GM21381 (cell line): Measurements from ENCODE around the gene KLHL6.

Source experiments
- ATAC-seq: cut with Tn5 transposase; IDR thresholded peaks from one replicate; pipeline ENCODE4 v1.9.1; 2021; ENCODE audit warnings: mild to moderate bottlenecking, moderate library complexity; ENCODE audit not compliant: unreplicated experiment

The KLHL6 gene, protein sequence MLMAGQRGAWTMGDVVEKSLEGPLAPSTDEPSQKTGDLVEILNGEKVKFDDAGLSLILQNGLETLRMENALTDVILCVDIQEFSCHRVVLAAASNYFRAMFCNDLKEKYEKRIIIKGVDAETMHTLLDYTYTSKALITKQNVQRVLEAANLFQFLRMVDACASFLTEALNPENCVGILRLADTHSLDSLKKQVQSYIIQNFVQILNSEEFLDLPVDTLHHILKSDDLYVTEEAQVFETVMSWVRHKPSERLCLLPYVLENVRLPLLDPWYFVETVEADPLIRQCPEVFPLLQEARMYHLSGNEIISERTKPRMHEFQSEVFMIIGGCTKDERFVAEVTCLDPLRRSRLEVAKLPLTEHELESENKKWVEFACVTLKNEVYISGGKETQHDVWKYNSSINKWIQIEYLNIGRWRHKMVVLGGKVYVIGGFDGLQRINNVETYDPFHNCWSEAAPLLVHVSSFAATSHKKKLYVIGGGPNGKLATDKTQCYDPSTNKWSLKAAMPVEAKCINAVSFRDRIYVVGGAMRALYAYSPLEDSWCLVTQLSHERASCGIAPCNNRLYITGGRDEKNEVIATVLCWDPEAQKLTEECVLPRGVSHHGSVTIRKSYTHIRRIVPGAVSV

DNA sequence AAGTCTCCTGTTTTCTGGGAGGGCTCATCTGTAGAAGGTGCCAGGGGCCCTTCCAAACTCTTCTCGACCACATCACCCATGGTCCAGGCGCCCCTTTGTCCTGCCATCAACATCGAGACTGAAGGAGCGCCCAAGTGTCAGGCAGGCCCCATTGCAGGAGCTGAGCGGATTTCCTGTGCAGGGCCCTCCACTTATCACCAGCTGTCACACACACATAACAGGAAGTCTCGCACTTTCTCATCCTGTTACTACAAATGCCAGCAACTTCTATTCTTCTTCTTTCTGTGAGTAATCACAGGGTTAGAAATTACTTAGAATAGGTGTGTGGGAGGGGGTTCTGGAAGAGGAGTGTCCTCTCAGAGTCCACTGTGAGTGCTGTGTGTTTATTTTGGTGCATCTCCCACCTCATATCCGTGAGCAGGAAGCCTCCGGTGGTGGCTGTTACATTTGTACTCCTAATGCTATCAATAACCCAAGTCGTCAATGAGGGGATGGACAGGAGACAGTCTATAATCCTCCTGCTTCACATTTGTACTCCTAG is at the start of gene KLHL6:
TSS of gene KLHL6 (minus strand) at position 166 of the 541 bp plus-strand sequence. CDS start at position 113, 53 bp downstream.
- ATAC-seq, result peak; percentile 86

DNA sequence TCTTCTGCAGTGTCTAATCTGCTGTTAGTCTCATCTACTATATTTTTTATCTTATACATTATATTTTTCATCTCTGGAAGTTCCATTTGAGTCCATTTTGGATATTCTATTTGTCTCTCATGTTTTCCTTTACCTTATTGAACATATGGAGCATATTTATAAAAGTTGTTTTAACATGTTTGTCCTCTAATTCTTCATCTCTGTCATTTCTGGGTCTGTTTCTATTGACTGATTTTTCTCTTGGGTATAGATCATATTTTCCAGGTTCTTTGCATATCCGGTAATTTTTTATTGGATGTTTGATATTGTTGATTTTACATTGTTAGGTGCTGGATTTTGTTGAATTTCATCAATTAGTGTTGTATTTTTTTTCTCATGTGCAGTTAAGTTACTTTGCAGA is 42.5 kb upstream of the KLHL6 start:
- ATAC-seq, result no peak

DNA sequence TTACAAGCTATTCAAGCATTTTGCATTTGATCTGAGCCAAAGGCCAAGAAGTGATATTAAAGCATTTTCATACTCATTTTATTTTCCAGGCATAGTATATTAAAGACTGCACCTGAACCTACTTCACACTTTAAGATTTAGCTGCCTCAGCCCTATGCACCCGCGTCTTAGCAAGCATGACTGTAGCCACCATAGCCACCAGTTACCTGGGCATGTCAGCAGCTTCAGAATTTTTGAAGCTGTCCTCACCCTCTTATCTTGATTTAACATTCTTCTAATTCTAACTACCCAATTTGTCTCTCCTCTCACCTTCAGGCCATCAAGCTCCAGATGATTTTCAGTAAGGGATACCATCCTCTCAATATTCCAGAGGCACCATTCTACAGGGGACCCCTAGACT is 39.1 kb upstream of the KLHL6 start:
- ATAC-seq, result no peak

DNA sequence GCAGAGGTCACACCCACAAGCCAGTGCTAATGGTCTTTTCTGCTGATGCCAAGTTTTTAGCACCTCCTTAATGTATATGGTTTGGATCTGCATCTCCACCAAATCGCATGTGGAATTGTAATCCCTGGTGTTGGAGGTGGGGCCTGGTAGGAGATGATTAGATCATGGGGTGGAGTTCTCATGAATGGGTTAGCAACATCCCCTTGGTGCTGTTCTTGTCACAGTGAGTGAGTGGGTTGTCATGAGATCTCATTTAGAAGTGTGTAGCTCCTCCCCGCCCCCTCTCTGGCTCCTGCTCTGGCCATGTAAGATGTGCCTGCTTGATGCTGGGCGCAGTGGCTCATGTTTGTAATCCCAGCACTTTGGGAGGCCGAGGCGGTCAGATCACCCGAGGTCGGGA is 37.3 kb upstream of the KLHL6 start:
- no peak for ATAC-seq

DNA sequence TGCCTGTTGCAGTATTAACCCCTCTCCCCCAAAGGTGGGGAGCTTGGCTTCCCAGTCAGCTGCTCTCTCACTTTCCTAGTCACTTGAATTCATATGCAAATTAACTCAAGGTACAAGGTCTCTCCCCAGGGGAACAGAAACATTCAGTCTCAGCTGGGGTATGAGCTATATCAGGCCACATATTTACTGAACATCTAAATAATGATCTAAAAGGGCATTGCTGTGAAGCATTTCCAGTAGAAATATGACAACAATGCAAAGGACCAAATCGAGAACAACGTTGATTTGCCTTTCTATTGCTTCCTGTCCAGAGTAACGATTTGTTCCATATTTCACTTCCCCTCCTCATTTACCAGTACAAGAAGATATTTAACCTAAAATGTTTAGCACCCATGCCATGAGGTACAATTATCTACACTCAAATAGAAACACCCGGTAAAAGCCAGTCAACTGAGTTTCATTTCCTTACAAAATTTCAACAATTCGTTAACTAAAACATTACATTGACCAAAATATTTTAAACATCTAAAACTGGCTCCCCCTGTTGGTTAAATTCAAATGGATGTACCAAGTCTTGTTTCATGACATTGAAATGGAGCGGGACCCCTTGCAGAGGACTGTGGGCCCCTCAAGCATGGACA is 36.5 kb upstream of the KLHL6 start:
- ATAC-seq, result peak; percentile 96

DNA sequence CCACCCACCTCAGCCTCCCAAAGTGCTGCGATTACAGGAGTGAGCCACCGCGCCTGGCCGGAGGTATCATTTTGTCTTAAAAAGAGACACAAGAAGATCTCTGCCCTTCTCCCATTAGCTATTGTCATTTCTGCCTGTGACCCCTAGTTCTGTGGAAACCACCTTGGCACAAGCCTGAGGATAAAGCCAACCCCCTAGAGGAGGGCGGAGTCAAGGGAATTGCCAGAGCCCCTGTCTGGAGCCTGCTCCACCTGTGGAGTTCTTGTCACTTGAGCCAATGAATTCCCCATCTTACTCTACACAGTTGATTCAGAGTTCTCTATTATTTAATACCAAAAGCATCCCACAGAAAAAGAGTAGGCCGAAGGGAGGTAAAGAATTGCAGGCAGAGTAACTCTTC is 34.9 kb upstream of the KLHL6 start:
- ATAC-seq, result no peak

DNA sequence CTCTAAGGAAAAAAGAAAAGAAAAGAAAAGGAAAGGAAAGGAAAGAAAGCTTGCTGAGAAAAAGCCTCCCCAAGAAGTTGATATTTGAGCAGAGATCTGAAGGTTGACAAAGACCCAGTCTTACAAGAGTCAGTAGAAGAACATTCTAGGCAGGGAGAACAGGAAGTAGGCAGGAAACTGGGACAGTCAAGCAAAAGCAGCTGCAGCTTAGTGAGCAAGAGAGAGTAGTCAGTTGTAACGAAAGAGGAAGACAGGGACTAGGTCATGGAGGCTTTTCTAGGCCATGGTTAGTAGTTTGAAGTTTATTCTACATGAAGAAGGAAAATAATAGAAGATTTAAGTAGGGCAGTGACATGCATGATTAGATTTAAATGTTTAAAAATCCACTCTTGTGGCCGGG is 31.8 kb upstream of the KLHL6 start:
- ATAC-seq, result no peak

DNA sequence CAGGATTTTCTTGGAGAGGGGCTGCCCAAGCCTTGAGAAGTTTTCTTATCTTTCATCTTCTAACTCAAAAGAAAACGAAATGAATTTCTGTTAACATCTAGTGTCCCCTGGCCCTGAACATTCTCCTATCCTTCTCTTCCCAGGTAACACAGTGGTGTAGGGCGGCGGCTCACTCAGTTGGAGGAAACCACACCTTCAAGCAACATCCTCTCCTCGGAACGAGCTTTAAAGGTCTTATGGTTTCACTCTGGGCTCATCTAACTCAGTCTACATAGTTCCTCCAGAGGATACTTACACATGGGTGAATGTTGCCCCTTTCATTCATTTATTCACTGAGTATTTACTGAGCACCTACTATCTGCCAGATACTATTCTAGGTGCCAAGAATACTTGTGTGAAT is 31.0 kb upstream of the KLHL6 start:
- ATAC-seq, result no peak

DNA sequence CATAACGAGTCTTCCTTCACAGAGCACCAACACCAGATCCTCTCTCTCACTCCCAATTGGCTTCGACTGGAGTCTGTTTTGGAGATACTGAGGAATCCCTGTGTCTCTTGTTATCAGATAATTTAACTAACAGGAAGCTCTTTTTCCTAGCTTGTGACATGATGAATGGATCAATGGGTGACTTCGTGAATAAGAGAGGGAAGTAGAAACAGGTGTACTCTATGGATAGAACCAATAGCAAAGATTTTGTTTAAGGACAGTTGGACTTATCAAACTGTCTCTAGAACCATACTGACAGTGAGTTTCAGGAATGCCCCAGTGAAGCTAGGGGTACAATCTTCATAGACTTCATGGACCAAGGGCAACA is 29.4 kb upstream of the KLHL6 start:
- ATAC-seq, result no peak

DNA sequence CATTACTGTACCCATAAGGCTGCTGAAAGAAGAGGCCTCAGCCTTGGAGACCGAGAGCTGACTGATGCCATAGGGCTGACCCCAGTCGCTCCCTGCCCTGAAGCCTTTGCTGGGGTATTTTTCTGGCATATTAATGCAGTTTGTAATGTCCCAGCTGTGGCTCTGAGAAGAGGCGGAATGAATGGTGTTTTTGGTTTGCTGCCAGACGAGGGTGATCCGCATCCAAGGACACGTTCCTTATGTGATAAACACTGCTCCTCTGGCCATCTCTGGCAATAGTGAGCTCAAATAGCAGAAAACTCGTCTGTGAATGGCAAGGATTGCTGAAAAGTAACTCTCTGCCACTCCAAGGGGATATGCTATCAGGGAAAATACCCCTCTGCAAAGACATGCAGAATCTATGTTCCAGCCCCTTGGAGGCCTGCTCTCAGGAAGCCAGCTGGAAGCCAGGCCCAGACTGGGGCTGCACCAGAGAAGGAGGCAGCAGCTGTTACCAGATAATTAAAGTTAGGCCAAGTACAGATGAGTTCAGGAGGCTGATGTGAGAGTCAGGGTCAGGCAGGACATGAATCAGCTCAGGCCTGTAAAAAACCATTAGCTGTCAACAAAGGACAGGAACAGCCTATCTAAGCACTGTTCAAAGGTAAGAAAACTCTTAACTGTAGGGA is 28.9 kb upstream of the KLHL6 start:
- ATAC-seq, result no peak

DNA sequence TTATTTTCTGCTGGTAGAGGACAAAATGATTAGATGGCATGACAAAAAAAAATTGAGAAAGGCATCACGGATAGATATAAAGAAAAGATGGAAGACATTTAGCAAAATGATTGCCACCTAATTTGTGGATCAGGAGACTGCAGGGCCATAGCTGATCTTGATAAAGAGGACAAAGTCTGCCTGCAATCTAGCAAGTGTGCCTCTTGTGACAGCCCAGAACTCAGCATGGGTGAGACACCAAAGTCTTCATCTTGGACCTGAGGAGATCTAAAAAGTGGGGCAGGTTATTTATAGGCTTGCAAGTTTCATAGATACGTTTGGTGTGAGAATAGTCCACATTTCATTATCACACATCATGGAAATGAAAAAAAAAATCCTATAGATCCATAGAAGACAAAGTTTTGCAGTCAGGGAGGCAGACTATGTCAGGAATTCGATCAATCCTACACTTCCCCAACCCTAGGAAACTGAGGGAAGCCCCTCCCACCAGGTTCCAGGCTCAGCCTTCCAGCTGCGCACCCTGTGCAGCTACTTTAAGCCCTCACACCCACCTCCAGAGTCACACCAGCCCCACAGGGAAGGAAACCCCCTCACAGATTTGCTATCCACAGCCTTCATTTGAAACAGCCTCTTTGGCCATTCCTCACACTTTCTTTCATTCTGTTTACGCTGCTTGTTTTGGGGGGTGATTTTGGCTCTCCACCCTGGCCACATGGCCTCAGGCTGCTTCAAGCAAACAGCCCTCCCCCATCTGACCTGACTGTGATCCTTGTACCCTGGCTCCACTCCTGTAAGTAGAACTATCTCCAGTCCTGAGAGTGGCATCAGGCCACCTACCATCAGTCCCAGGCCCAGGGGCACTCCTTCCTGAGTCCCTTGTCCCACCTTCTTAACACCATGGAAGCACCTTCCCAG is 28.1 kb upstream of the KLHL6 start:
- ATAC-seq, result no peak

DNA sequence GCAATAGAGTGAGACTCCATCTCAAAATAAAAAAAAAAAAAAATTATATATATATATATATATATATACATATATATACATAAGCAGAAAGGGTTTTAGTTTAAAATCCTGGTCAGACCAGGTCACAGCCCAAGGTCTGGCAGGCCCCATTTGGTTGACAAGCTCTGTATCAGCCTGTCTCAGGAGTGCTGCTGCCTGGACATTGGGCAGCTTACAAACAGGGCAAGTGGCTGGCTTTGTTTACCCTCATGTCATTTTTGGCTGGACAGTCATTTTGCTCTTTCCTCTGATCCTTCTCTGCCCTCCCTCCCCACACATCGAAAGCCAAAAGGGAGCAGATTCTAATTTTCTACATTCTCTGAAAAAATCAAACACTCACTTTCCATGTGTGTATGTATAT is 26.7 kb upstream of the KLHL6 start:
- ATAC-seq, result no peak

DNA sequence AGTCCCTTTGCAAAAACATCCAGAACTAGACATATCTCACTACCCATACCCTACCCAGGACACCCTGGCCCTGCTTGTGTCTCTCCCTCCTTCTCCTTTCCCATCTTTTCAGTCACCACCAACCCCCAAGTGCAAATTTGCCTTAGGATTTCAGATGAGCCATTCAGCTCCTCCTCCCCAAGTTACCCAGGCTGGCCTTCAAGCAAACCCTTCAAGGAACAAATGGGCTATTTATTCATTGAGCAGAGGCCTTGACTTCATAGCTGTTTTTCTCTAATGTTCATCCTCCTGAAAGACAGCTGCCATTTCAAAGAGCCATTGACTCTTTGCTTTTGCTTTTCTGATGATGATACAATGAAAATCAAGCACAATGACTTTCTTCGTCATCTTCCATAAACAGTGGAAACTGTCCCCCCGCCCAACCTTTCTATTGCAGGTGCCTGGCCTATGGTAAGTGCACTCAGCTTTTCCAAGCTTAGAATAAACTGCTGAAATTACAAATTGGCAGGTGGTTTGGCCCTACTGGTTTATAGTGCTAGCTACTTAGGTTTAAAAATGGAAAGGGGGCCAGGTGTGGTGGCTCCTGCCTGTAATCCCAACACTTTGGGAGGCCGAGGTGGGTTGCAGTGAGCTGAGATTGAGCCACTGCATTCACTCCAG is 26.1 kb upstream of the KLHL6 start:
- ATAC-seq, result no peak

DNA sequence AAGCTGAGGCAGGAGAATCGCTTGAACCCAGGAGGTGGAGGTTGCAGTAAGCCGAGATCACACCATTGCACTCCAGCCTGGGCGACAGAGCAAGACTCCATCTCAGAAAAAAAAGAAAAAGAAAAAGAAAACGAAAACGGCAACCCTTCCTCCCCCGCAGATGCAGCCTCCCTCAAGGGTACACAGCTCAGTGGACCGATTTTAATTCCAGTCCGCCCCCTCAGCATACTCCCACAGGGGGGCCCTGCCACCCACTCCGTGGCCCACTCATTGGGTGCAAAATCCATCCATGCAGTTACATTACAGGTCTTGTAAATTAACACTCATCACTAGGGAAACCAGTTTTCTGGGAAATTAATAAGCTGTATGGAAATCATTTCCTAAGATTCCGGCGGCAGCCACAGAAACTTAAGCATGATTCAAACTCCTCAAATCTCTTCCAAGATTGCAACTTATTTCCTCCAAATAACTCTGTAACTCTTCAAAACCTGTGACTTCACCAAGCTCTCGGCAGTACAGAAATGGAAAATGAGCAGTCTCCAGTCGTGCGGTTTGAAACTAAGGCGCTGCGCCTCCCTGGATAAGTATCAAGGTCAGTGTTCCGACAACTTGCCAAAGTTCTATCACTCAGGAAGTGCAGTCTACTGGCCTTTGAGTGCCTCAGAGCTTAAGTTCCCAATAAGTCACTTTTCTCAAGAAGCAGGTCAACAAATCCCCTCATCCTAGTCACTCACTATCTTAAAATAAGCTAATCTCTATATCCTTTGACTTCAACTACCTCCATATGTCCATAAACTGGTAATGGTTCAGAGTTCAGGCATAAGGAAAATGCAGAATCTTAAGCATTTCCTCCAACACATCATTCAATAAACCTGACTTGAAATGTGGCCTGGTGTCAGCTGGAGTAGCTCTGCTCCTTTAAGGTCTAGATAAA is 24.7 kb upstream of the KLHL6 start:
- ATAC-seq, result no peak

DNA sequence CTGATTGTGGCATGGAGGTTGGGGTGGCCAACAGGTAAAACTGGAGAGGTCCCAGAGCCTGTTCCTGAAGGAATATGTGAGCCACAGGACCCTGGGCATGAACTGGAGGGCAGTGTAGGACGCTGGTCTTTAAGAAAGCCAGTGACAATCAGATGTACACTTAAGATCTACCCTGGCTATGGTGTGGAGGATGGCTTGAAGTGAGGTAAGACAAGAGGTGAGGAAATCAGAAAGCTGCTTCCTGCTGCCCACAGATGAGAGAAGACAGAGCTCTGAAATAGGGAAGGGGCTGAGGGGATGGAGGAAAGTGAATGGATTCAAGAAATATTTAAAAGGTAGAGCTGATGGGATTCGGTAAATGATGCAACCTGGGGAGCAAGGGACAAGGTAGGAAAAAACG is 22.7 kb upstream of the KLHL6 start:
- ATAC-seq, result no peak

DNA sequence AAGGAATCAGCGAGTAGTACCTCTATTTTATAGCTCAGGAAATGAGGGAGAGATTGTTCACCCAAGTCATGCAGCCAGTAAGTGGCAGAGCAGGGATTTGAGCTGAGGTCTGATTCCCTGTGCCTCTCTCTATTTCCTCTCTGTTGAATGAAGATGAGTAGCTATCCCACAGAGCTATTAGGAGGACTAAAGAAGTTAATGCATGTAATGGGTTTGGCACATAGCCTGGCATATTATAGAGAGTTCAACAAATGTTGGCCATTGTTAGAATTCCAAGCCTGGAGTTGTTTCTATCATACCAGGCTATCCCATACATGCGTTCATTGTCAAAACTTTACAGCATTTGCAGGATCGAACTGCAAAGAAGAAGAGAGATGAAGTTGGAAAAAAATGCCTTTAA is 21.8 kb upstream of the KLHL6 start:
- ATAC-seq, result no peak

DNA sequence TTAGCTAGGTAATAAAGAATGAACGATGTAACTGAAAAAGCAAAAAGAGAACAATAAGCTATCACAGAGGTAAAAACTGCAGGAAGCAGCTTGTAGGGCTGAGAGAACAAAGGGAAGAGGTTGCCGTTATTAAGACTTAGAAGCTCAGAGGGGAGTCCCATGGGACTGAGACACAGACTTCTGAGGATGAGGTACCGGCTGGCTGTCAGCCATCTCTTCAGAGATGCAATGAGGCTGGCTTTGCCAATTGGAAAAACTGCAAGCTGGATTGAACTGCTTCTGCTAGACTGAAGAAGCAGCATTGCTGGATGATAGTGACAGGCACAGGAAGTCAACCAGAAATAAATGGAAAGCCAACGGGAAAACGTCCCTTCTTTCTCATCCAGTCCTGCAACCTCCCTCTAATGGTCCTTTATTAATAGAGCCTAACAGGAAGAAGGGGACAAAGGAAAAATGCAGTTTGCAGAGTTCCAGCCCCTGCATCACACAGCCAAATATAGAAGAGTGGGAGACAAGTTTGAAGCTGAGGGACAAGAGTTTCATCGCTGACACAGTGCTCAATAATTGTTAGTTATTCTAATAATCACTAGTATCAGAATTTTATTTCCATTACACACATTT is 21.1 kb upstream of the KLHL6 start:
- ATAC-seq, result no peak

DNA sequence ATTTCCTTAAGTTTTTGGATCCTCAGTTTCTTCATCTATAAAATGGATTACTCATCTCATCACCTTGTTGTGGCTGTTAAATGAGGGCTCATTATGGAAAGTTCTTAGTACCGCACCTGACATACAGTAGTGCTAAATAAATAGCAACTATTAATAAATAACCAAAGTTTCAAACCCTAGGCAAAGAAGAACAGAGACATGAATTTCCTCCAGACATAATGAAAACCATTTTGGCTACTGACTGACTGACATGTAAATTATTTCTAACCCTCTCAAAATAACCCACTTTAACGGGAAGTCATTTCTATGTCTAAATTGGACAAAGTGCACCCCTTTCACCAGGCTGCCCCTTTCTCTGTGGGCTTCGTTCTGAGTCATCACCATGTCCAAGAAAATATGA is 17.4 kb upstream of the KLHL6 start:
- peak; percentile 58 for ATAC-seq
